Epidermal melanocyte (primary cell): ENCODE data around the gene EEF1G.
"Not testable (repeated sequence)": the region's sequence is repeated elsewhere in the genome, so short reads cannot be mapped to it uniquely, and the experiment has no call there.

ENCODE experiments used
- DNase-seq: peaks from one replicate; pipeline ENCODE4 v3.0.0; 2011; ENCODE audit warnings: low spot score; ENCODE audit not compliant: insufficient read length

The EEF1G gene, protein sequence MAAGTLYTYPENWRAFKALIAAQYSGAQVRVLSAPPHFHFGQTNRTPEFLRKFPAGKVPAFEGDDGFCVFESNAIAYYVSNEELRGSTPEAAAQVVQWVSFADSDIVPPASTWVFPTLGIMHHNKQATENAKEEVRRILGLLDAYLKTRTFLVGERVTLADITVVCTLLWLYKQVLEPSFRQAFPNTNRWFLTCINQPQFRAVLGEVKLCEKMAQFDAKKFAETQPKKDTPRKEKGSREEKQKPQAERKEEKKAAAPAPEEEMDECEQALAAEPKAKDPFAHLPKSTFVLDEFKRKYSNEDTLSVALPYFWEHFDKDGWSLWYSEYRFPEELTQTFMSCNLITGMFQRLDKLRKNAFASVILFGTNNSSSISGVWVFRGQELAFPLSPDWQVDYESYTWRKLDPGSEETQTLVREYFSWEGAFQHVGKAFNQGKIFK

DNA sequence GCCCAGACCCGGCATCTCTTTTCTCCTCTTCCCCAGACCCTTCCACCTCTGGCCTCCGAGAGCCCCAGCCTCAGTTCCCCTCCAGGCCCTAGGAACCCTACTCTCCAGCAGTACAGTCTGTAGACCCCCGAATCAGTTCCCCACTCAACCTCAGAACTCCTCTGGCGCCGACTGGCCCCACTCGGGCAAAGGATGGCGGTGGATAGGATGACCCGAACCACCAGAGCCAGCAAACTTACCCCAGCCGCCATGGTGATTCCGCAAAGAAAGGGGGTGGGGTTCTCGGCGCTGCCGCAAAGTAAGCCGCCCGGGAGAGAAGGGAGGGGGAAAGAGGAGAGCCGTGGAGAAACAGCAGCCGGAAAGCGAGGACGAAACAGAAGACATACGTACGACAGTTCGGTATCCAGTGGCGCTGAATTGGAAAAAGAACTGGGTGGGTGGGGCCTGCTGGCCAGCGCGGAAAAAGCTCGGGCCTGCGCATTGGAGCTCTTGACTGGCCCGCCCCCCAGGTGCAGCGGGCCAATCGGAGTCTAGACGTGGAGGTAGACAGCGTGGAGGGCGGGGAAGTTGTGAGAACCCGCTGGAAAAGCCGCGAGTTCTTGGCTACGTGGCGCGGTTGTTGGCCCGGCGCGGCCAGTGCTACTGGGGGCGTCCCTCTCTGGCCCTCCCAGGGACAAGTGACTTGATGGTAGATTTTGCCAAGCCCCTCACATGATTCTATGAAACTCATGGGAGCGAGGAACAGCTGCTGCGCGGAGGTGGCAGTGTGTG is at the start of gene EEF1G:
Gene EEF1G, minus strand, starts transcription at position 300 of the 771 bp plus-strand sequence. Its CDS starts 49 bp downstream, at position 251.
- peak; percentile 97 for DNase-seq

- DNase-seq: no peak
Measured at GRCh38 chr11:62622476-62623089, 48.9 kb upstream of the EEF1G start.

- peak; percentile 100 for DNase-seq
Measured at GRCh38 chr11:62621567-62622470, 48.1 kb upstream of the EEF1G start, which contains the start of gene B3GAT3. B3GAT3 (minus strand) TSS chr11:62621986; CDS start chr11:62621947, 39 bp downstream.

DNA sequence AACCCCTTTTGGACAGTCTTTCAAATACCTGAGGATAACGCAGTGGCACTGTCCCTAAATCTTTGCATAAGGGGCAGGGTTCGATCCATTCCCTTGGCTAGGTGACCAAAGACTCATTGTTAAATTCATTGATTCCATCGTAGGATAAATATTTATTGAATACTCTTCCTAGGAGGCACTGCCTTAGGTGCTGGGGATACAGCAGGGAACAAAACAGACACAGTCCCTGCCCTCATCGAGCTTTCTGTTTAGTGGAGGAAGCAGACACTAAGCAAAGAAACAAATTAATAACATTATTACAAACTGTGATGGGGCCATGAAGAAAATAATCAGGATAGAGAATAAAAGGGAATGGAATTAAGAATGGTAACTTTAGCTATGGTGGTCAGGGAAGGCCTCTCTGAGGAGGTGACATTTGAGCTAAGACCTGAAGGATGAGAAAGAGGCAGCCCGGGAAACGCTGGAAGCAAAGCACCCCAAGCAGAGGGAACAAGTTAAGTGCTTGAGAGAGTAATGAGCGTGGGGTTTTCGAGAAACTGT is 47.4 kb upstream of the EEF1G start:
- no peak for DNase-seq

DNA sequence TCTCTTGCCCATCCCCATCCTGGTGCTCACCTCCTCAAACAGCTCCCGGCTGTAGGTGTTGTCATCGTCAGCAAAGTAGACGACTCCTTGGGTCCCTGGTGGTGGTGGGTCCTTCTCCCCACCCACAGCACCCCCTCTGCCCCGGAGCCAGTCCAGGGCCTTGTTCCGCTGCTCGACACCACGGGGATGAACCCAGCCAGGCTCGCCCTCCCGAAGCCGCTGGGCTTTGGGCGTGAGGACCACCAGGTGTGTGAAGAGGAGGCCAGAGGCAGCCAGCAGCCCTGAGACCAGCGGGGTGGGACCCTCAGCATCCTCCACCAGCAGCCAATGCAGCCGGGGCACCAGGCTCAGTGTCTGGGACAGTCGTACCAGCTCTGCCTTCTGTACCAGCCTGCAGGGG is 43.3 kb upstream of the EEF1G start:
- not testable (repeated sequence) for DNase-seq

- DNase-seq: no peak
Measured at GRCh38 chr11:62615521-62615920, 41.8 kb upstream of the EEF1G start.

DNA sequence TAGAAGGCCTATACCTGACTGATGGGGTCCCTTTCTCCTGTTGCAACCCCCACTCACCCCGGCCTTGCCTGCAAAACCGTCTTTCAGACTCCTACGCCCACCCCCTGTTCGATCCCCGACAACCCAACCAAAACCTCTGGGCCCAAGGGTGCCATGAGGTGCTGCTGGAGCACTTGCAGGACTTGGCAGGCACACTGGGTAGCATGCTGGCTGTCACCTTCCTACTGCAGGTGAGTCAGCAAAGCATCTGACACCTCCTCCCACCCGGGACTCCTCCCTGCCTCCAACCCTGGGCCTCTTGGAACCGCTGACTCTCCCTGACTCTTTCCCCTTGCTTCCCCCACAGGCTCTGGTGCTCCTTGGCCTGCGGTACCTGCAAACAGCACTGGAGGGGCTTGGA is 40.6 kb upstream of the EEF1G start:
- DNase-seq: no peak

GRCh38 chr11:62613291-62613778 is 39.6 kb upstream of the EEF1G start:
- no peak for DNase-seq

DNA sequence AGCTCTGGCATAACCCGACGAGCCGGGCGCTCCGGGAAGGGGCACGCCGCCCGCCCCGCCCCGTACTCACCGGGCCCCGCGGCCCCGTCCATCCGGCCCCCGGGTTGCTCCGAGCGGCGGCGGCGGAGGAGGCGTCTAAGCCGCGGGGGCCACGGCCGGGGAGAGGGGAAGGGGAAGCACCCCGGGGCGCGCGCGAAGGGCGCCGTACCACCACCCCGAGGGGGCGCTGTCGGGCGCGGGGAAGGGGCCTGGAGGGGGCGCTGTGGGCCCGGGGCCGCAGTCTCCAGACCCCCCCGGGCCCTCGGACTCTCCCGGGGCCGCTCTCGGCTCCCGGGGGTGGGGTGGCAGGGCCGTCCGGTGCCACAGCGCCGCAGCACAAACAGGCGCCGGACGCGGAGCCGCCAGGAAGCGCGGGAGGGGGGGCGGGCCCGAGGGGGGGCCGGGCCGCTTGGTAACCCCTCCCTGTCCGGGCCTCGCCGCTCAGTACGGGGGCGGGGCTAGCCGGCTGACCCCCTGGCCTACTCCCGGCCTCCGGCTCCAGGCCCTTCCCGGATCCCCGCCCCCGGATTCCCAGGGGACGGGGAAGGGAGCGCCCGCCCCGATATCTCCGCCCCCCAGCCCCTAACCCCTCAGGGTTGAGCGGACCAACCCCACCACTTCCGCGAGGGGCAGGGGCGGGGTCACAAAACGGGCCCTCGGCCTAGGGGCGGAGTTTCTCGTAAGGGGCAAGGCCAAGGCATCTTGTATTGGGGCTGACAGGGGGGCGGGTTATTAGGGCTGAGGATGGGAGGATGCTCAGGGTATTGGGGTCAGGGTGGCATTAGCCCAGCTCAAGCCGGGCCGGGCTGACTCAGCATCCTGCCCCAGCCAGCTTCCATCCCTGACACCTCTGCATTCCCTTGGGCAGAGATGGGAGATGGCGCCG is 38.9 kb upstream of the EEF1G start, which contains the start of the genes EML3 and ROM1:
Gene EML3, minus strand, starts transcription at position 410 of the 925 bp plus-strand sequence. Its CDS starts 318 bp downstream, at position 92.
Gene ROM1, plus strand, starts transcription at position 892 of the 925 bp plus-strand sequence. Its CDS starts 25 bp downstream, at position 917.
- peak; percentile 90 for DNase-seq

- DNase-seq: no peak
Measured at GRCh38 chr11:62611705-62612365, 38.1 kb upstream of the EEF1G start.

DNA sequence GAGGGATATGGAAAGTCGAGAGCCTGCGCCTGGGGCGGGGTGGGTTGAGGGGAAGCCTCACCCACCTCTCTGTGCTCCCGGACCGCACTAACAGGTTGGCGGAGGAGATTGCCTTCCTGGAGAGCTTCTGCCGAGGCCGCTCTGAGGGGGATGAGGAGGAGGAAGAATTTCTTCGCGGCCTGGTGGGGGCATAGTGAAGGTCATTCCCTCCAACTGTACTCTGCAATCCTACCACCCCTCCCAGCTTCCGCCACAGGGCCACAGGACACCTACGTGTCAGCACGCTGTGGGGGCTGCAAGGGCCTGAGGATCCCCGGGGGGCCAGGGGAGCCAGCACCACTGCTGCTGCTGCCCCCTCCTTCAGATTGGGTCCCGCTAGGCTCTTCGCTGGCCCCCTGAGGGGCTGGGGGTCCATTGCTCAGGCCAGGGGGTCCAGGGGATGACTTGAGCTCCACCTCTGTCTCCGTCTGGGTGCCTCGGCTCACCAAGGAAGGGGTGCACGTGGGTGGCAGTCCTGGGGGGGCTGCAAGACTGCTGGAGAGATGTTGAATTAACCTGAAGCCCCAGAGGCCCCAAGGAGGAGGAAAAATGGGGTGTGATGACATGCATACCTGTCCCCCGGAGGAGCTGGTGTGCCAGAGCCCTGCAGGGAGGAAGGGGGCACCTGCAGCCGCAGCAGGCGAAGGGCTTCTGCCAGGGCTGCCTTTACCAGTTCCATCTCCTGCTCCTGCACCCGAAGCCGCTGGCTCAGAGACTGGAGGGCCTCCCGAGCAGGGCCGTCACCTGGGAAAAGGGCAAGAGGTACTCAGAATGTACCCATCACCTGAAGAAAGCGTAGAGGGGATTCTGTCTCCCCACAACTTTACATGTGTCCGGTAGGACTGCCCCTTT is 37.4 kb upstream of the EEF1G start:
- DNase-seq: no peak

- DNase-seq: no peak
Measured at GRCh38 chr11:62610403-62610802, 36.7 kb upstream of the EEF1G start.

- DNase-seq: no peak
Measured at GRCh38 chr11:62608776-62609175, 35.1 kb upstream of the EEF1G start.

DNA sequence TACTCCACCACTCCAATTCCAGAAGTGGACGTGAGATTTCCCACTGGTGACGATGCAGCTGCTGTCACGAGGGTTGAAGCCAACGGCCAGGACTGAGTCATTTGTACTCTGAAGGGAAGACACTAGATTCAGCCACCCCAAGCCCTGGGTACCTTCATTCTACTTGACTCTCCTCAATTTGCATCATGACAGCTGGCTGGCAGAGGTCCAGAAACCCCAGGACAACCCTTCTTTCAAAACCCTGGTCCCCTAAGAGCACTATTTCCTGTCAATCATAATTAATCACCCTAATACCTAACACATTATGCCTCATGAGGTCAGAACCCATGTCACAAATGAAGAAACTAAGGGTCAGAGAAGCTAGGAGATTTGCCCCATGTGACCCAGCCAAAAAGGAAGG is 34.0 kb upstream of the EEF1G start:
- no peak for DNase-seq

DNA sequence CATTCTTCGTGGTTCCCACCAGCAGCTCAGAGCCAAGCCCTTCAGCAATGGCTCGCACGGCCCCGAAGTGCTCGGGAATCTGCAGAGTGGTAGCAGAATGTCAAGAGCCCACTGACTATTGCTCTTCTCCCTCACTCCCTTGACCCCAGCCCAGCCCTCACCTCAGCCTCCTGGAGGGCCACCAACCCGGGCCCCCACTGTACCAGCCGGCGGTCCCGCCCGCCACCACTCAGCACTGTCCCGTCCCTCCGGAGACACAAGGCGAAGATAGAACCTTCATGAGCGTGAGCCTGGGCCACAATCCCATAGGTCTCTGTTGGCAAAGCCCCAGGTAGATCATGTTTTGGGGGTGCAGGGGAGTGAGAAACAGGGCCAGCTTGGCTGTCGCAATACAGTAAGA is 32.2 kb upstream of the EEF1G start:
- DNase-seq: no peak

DNA sequence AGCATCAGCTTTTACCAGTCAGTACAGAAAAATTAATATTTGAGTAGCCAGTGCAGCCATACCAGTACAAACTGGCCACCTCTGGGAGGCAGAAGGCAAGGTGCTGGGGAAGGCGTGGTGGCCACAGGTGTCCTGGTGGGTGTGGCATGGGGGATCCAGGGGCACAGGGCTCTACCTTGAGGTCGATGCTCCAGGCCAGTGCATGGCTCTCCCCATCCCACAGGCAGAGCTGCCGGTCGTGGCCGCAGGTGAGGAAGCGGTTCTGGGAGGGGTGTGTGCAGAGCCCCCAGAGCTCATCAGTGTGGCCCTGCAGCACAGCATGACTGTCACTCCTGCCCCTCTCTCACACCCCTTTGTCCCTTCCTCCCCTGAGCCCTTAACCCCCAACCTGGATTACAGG is 31.8 kb upstream of the EEF1G start:
- DNase-seq: no peak

- DNase-seq: no peak
Measured at GRCh38 chr11:62604460-62605120, 30.9 kb upstream of the EEF1G start.
